Motor neuron (in vitro differentiated cells): ENCODE data around the gene LGR4. TPM values are rescaled to one million over a fixed set of nuclear protein-coding genes. Genes with fewer than 3 reads are reported as not detected.
A peak's percentile ranks its signal among the peaks of the same experiment; 100 is the strongest.
"Not testable (repeated sequence)": the region's sequence is repeated elsewhere in the genome, so short reads cannot be mapped to it uniquely, and the experiment has no call there.

ENCODE experiments used
- ATAC-seq, 8 experiments: fragments of 200-7000 bp; cut with Tn5 transposase; replicated peaks in 6 of 8; 2 replicates each; pipeline ENCODE4 v1.8.0; 2021; ENCODE audit warnings: mild to moderate bottlenecking in 8 of 8, moderate library complexity in 8 of 8
- H3K27ac ChIP-seq, 2 donors: fragments of 250-450 bp; sonication (Bioruptor Pico); 2 replicates each; pipeline ENCODE4 v1.9.0; 2021; ENCODE audit warnings: antibody characterized with exemption in 2 of 2, mild to moderate bottlenecking in 2 of 2, moderate library complexity in 1 of 2
- H3K4me1 ChIP-seq, 2 donors: fragments of 250-450 bp; sonication (Bioruptor Pico); replicated peaks in 1 of 2; 2 replicates each; pipeline ENCODE4 v1.6.1; 2021; ENCODE audit warnings: antibody characterized with exemption in 2 of 2, mild to moderate bottlenecking in 2 of 2, moderate library complexity in 1 of 2
- H3K4me3 ChIP-seq, 5 donors: fragments of 250-450 bp; sonication (Bioruptor Pico); 2 replicates each; pipeline ENCODE4 v1.9.0; 2021; ENCODE audit warnings: antibody characterized with exemption in 5 of 5, mild to moderate bottlenecking in 5 of 5, moderate library complexity in 4 of 5
- WGBS, 10 experiments: fragments of 450-650 bp; shearing (Covaris generic); methylation state at CpG; one replicate each; pipeline ENCODE4 v1.0.0; 2022; 5-methylcytosine and 5-hydroxymethylcytosine counted together
- in situ Hi-C, 9 experiments: fragments of 400-800 bp; cut with MboI; loops; one replicate each; pipeline ENCODE4 v1.15.0; 2021; ENCODE audit warnings: low sequenced_read_pairs in 9 of 9, low pct_unique_long_range_greater_than_20kb in 2 of 9; ENCODE audit not compliant: unreplicated experiment in 9 of 9
- total RNA-seq, 8 experiments: library from RNA; unstranded; fragments of 300-600 nt; gene quantifications; 2 replicates each; pipeline versions ENCODE4 v1.2.3 to v1.2.4, GENCODE V29; 2022

LGR4 gene
- total RNA-seq, 8 experiments from 2014 or later = 22.3 to 79.2 (median 36.7) TPM

- no peak overlapping the region for H3K4me3 ChIP-seq
- in situ Hi-C loops = loop anchor here in 1 of 9 experiments (25.0 kb wide), 1 partner anchor 110 kb away; the partner anchor contains the start of gene LGR4
- 71 to 100% (median 98%) methylated on average over 1 to 2 of the region's 2 CpGs; no CpG with 5 or more reads in 2 of the 10 experiments for WGBS, 10 experiments
- ATAC-seq = no peak
- peaks cover 6 to 9% of the 10 kb centered on the region in 2 donors for H3K4me1 ChIP-seq
- no peak overlapping the region for H3K27ac ChIP-seq
Measured at GRCh38 chr11:27352781-27353180, 119.8 kb downstream of the LGR4 start.

GRCh38 chr11:27350511-27350910, 122.1 kb downstream of the LGR4 start:
- in situ Hi-C loops = loop anchor here in 1 of 9 experiments (25.0 kb wide), 1 partner anchor 112 kb away; the partner anchor contains the start of gene LGR4
- no peak overlapping the region for H3K4me3 ChIP-seq
- ATAC-seq = no peak
- no peak overlapping the region for H3K27ac ChIP-seq
- peaks cover 12% of the 10 kb centered on the region in 2 donors for H3K4me1 ChIP-seq

GRCh38 chr11:27349919-27350318, 122.7 kb downstream of the LGR4 start:
- no peak for ATAC-seq
- 66 to 100% (median 88%) methylated on average over 1 to 2 of the region's 2 CpGs; no CpG with 5 or more reads in 1 of the 10 experiments for WGBS, 10 experiments
- peaks cover 12% of the 10 kb centered on the region in 2 donors for H3K4me1 ChIP-seq
- in situ Hi-C loops = loop anchor here in 2 of 9 experiments (25.0 kb wide), 2 partner anchors 112 to 113 kb away; partner anchors contain the start of gene LGR4 (in 1 of the 2)
- H3K27ac ChIP-seq = no peak overlapping the region
- no peak overlapping the region for H3K4me3 ChIP-seq

GRCh38 chr11:27348340-27348873, 124.2 kb downstream of the LGR4 start:
- no peak overlapping the region for H3K4me3 ChIP-seq
- in situ Hi-C loops = loop anchor here in 1 of 9 experiments (25.0 kb wide), 1 partner anchor 111 kb away; no protein-coding TSS in a partner anchor
- WGBS, 10 experiments = 13 to 33% (median 20%) methylated on average over 1 to 3 of the region's 3 CpGs
- peak in 2 of 8 experiments; percentile 54 to 66 for ATAC-seq
- peak overlapping the region in 1 of 2 donors; percentile 71 for H3K27ac ChIP-seq
- peaks cover 12% of the 10 kb centered on the region in 2 donors for H3K4me1 ChIP-seq

GRCh38 chr11:27347359-27348339, 124.9 kb downstream of the LGR4 start:
- Histone ChIP-seq H3K4me3 (peak overlapping the region in 1 of 5 donors; percentile 9), H3K4me1 (peaks cover 12% of the 10 kb centered on the region in 2 donors), H3K27ac (peak overlapping the region in 1 of 2 donors; percentile 71)
- peak in 6 of 8 experiments; percentile 89 to 99 (median 94) for ATAC-seq
- WGBS, 10 experiments = 0 to 52% (median 12%) methylated on average over 1 to 5 of the region's 5 CpGs
- in situ Hi-C loops = loop anchor here in 1 of 9 experiments (25.0 kb wide), 1 partner anchor 110 kb away; no protein-coding TSS in a partner anchor

- Histone ChIP-seq H3K27ac (no peak overlapping the region), H3K4me1 (peaks cover 0 to 6% of the 10 kb centered on the region in 2 donors), H3K4me3 (no peak overlapping the region)
- 50 to 100% (median 86%) methylated on average over 1 to 3 of the region's 3 CpGs; no CpG with 5 or more reads in 2 of the 10 experiments for WGBS, 10 experiments
- in situ Hi-C loops = loop anchor here in 1 of 9 experiments (25.0 kb wide), 1 partner anchor 103 kb away; no protein-coding TSS in a partner anchor
- peak in 3 of 8 experiments; percentile 52 to 62 (median 62) for ATAC-seq
Measured at GRCh38 chr11:27339941-27340340, 132.6 kb downstream of the LGR4 start.

- in situ Hi-C loops = loop anchor here in 1 of 9 experiments (25.0 kb wide), 1 partner anchor 97 kb away; no protein-coding TSS in a partner anchor
- H3K27ac ChIP-seq, ATAC-seq, H3K4me3 ChIP-seq, H3K4me1 ChIP-seq: not testable (repeated sequence)
- WGBS, 10 experiments = 85 to 100% (median 100%) methylated on average over 2 of the region's 4 CpGs; no CpG with 5 or more reads in 6 of the 10 experiments
Measured at GRCh38 chr11:27334764-27335163, 137.8 kb downstream of the LGR4 start.

GRCh38 chr11:27331981-27332380, 140.6 kb downstream of the LGR4 start:
- no peak for ATAC-seq
- WGBS, 10 experiments = 31 to 94% (median 86%) methylated on average over 1 to 2 of the region's 2 CpGs; no CpG with 5 or more reads in 3 of the 10 experiments
- Histone ChIP-seq H3K27ac (no peak overlapping the region), H3K4me1 (no peaks in the 10 kb centered on the region), H3K4me3 (no peak overlapping the region)
- in situ Hi-C loops = loop anchor here in 1 of 9 experiments (25.0 kb wide), 1 partner anchor 95 kb away; no protein-coding TSS in a partner anchor

GRCh38 chr11:27330633-27331270, 141.8 kb downstream of the LGR4 start:
- Histone ChIP-seq H3K4me3 (no peak overlapping the region), H3K4me1 (no peaks in the 10 kb centered on the region), H3K27ac (no peak overlapping the region)
- no peak for ATAC-seq
- 80 to 86% methylated on average over 1 of the region's 1 CpG; no CpG with 5 or more reads in 8 of the 10 experiments for WGBS, 10 experiments
- in situ Hi-C loops = loop anchor here in 1 of 9 experiments (25.0 kb wide), 1 partner anchor 93 kb away; no protein-coding TSS in a partner anchor

GRCh38 chr11:27329867-27330632, 142.5 kb downstream of the LGR4 start:
- WGBS, 10 experiments = 49 to 100% (median 85%) methylated on average over 1 to 4 of the region's 4 CpGs
- in situ Hi-C loops = loop anchor here in 1 of 9 experiments (25.0 kb wide), 1 partner anchor 93 kb away; no protein-coding TSS in a partner anchor
- Histone ChIP-seq H3K4me3 (no peak overlapping the region), H3K27ac (no peak overlapping the region), H3K4me1 (no peaks in the 10 kb centered on the region)
- no peak for ATAC-seq

- Histone ChIP-seq H3K27ac (no peak overlapping the region), H3K4me3 (no peak overlapping the region), H3K4me1 (no peaks in the 10 kb centered on the region)
- WGBS, 10 experiments = 38 to 90% (median 77%) methylated on average over 1 to 5 of the region's 5 CpGs; no CpG with 5 or more reads in 1 of the 10 experiments
- in situ Hi-C loops = loop anchor here in 1 of 9 experiments (25.0 kb wide), 1 partner anchor 91 kb away; no protein-coding TSS in a partner anchor
- peak in 4 of 8 experiments; percentile 28 to 76 (median 56) for ATAC-seq
Measured at GRCh38 chr11:27328614-27329013, 144.0 kb downstream of the LGR4 start.
